ENCODE results near the gene HYOU1. TPM values are rescaled to one million over a fixed set of nuclear protein-coding genes. Genes with fewer than 3 reads are reported as not detected.
"Not testable (repeated sequence)": the region's sequence is repeated elsewhere in the genome, so short reads cannot be mapped to it uniquely, and the experiment has no call there.

The HYOU1 gene
- total and polyA plus RNA-seq, 4 donors, result 70.8 to 93.9 (median 87.4) TPM

- WGBS (ENCODE audit: insufficient coverage), result 96% methylated on average over 6 of the region's 6 CpGs
- Histone ChIP-seq H3K4me3 (ENCODE audit: low read depth, low read length) (no peak overlapping the region), H3K36me3 (ENCODE audit: control insufficient read depth, insufficient read depth, low read length) (peaks cover 75% of the 10 kb centered on the region), H3K4me1 (ENCODE audit: control insufficient read depth, insufficient read depth, low read length) (no peaks in the 10 kb centered on the region), H3K27ac (ENCODE audit: low read depth, low read length) (no peak overlapping the region), H3K9me3 (ENCODE audit: control insufficient read depth, insufficient read depth, low read length) (no peaks in the 10 kb centered on the region), H3K27me3 (ENCODE audit: control insufficient read depth, insufficient read depth, low read length) (no peaks in the 10 kb centered on the region)
- no peak for DNase-seq (ENCODE audit: low read depth in 4 of 6, low spot score in 6 of 6)
These were observed 9.8 kb downstream of the HYOU1 start for GRCh38 chr11:119047205-119047604.

GRCh38 chr11:119046489-119046888 lies 10.5 kb downstream of the HYOU1 start:
- 99% methylated on average over 6 of the region's 6 CpGs for WGBS (ENCODE audit: insufficient coverage)
- no peaks in the 10 kb centered on the region for H3K27me3 ChIP-seq (ENCODE audit: control insufficient read depth, insufficient read depth, low read length)
- no peak for DNase-seq (ENCODE audit: low read depth in 4 of 6, low spot score in 6 of 6)
- H3K4me1 ChIP-seq (ENCODE audit: control insufficient read depth, insufficient read depth, low read length), result no peaks in the 10 kb centered on the region
- H3K9me3 ChIP-seq (ENCODE audit: control insufficient read depth, insufficient read depth, low read length), result no peaks in the 10 kb centered on the region
- no peak overlapping the region for H3K27ac ChIP-seq (ENCODE audit: low read depth, low read length)
- peaks cover 67% of the 10 kb centered on the region for H3K36me3 ChIP-seq (ENCODE audit: control insufficient read depth, insufficient read depth, low read length)
- no peak overlapping the region for H3K4me3 ChIP-seq (ENCODE audit: low read depth, low read length)

- DNase-seq (ENCODE audit: low read depth in 4 of 6, low spot score in 6 of 6), result no peak
- Histone ChIP-seq H3K4me3 (ENCODE audit: low read depth, low read length) (no peak overlapping the region), H3K27ac (ENCODE audit: low read depth, low read length) (no peak overlapping the region), H3K4me1 (ENCODE audit: control insufficient read depth, insufficient read depth, low read length) (no peaks in the 10 kb centered on the region), H3K36me3 (ENCODE audit: control insufficient read depth, insufficient read depth, low read length) (peaks cover 53% of the 10 kb centered on the region), H3K27me3 (ENCODE audit: control insufficient read depth, insufficient read depth, low read length) (no peaks in the 10 kb centered on the region), H3K9me3 (ENCODE audit: control insufficient read depth, insufficient read depth, low read length) (no peaks in the 10 kb centered on the region)
- 75% methylated on average over 2 of the region's 6 CpGs for WGBS (ENCODE audit: insufficient coverage)
These were observed 12.3 kb downstream of the HYOU1 start for GRCh38 chr11:119044708-119045107.

- no peak for DNase-seq (ENCODE audit: low read depth in 4 of 6, low spot score in 6 of 6)
- WGBS (ENCODE audit: insufficient coverage), result 97% methylated on average over 4 of the region's 9 CpGs
- peaks cover 35% of the 10 kb centered on the region for H3K36me3 ChIP-seq (ENCODE audit: control insufficient read depth, insufficient read depth, low read length)
- H3K4me3 ChIP-seq (ENCODE audit: low read depth, low read length), result no peak overlapping the region
- H3K27ac ChIP-seq (ENCODE audit: low read depth, low read length), result no peak overlapping the region
- H3K9me3 ChIP-seq (ENCODE audit: control insufficient read depth, insufficient read depth, low read length), result no peaks in the 10 kb centered on the region
- no peaks in the 10 kb centered on the region for H3K27me3 ChIP-seq (ENCODE audit: control insufficient read depth, insufficient read depth, low read length)
- no peaks in the 10 kb centered on the region for H3K4me1 ChIP-seq (ENCODE audit: control insufficient read depth, insufficient read depth, low read length)
These were observed 14.1 kb downstream of the HYOU1 start for GRCh38 chr11:119042927-119043326.

- peaks cover 26% of the 10 kb centered on the region for H3K36me3 ChIP-seq (ENCODE audit: control insufficient read depth, insufficient read depth, low read length)
- H3K4me1 ChIP-seq (ENCODE audit: control insufficient read depth, insufficient read depth, low read length), result no peaks in the 10 kb centered on the region
- H3K4me3 ChIP-seq (ENCODE audit: low read depth, low read length), result no peak overlapping the region
- no peak for DNase-seq (ENCODE audit: low read depth in 4 of 6, low spot score in 6 of 6)
- WGBS (ENCODE audit: insufficient coverage), result 100% methylated on average over 2 of the region's 4 CpGs
- H3K27ac ChIP-seq (ENCODE audit: low read depth, low read length), result no peak overlapping the region
- no peaks in the 10 kb centered on the region for H3K9me3 ChIP-seq (ENCODE audit: control insufficient read depth, insufficient read depth, low read length)
- H3K27me3 ChIP-seq (ENCODE audit: control insufficient read depth, insufficient read depth, low read length), result no peaks in the 10 kb centered on the region
These were observed 15.0 kb downstream of the HYOU1 start for GRCh38 chr11:119041821-119042514.

- DNase-seq (ENCODE audit: low read depth in 4 of 6, low spot score in 6 of 6), result not testable (repeated sequence)
- WGBS (ENCODE audit: insufficient coverage), result no CpG with 5 or more reads among the region's 11 CpGs
These were observed 17.5 kb downstream of the HYOU1 start for GRCh38 chr11:119039471-119039870.

GRCh38 chr11:119038884-119039283 lies 18.1 kb downstream of the HYOU1 start:
- no peak overlapping the region for H3K27ac ChIP-seq (ENCODE audit: low read depth, low read length)
- WGBS (ENCODE audit: insufficient coverage), result 91% methylated on average over 2 of the region's 5 CpGs
- H3K4me1 ChIP-seq (ENCODE audit: control insufficient read depth, insufficient read depth, low read length), result no peaks in the 10 kb centered on the region
- no peak overlapping the region for H3K4me3 ChIP-seq (ENCODE audit: low read depth, low read length)
- H3K9me3 ChIP-seq (ENCODE audit: control insufficient read depth, insufficient read depth, low read length), result no peaks in the 10 kb centered on the region
- H3K36me3 ChIP-seq (ENCODE audit: control insufficient read depth, insufficient read depth, low read length), result no peaks in the 10 kb centered on the region
- H3K27me3 ChIP-seq (ENCODE audit: control insufficient read depth, insufficient read depth, low read length), result no peaks in the 10 kb centered on the region
- DNase-seq (ENCODE audit: low read depth in 4 of 6, low spot score in 6 of 6), result no peak

More at GRCh38 chr11:119039471-119039870, 17.5 kb downstream of the HYOU1 start:
- not testable (repeated sequence) for H3K4me1 ChIP-seq (ENCODE audit: control insufficient read depth, insufficient read depth, low read length); H3K36me3 ChIP-seq (ENCODE audit: control insufficient read depth, insufficient read depth, low read length); H3K27me3 ChIP-seq (ENCODE audit: control insufficient read depth, insufficient read depth, low read length); H3K9me3 ChIP-seq (ENCODE audit: control insufficient read depth, insufficient read depth, low read length); H3K4me3 ChIP-seq (ENCODE audit: low read depth, low read length); H3K27ac ChIP-seq (ENCODE audit: low read depth, low read length)

GRCh38 chr11:119034813-119035212 lies 22.2 kb downstream of the HYOU1 start:
- DNase-seq (ENCODE audit: low read depth in 4 of 6, low spot score in 6 of 6), result no peak
- Histone ChIP-seq H3K9me3 (ENCODE audit: control insufficient read depth, insufficient read depth, low read length) (no peaks in the 10 kb centered on the region), H3K4me3 (ENCODE audit: low read depth, low read length) (no peak overlapping the region), H3K27ac (ENCODE audit: low read depth, low read length) (no peak overlapping the region), H3K36me3 (ENCODE audit: control insufficient read depth, insufficient read depth, low read length) (no peaks in the 10 kb centered on the region), H3K27me3 (ENCODE audit: control insufficient read depth, insufficient read depth, low read length) (no peaks in the 10 kb centered on the region), H3K4me1 (ENCODE audit: control insufficient read depth, insufficient read depth, low read length) (peaks cover 14% of the 10 kb centered on the region)
- 100% methylated on average over 1 of the region's 3 CpGs for WGBS (ENCODE audit: insufficient coverage)

GRCh38 chr11:119033421-119033820 lies 23.6 kb downstream of the HYOU1 start:
- not testable (repeated sequence) for H3K27me3 ChIP-seq (ENCODE audit: control insufficient read depth, insufficient read depth, low read length); H3K4me3 ChIP-seq (ENCODE audit: low read depth, low read length); H3K27ac ChIP-seq (ENCODE audit: low read depth, low read length); H3K36me3 ChIP-seq (ENCODE audit: control insufficient read depth, insufficient read depth, low read length); DNase-seq (ENCODE audit: low read depth in 4 of 6, low spot score in 6 of 6); H3K9me3 ChIP-seq (ENCODE audit: control insufficient read depth, insufficient read depth, low read length)
- peaks cover 28% of the 10 kb centered on the region for H3K4me1 ChIP-seq (ENCODE audit: control insufficient read depth, insufficient read depth, low read length)
- 93% methylated on average over 3 of the region's 10 CpGs for WGBS (ENCODE audit: insufficient coverage)

GRCh38 chr11:119031912-119032280 lies 25.1 kb downstream of the HYOU1 start:
- peaks cover 18% of the 10 kb centered on the region for H3K36me3 ChIP-seq (ENCODE audit: control insufficient read depth, insufficient read depth, low read length)
- H3K9me3 ChIP-seq (ENCODE audit: control insufficient read depth, insufficient read depth, low read length), result no peaks in the 10 kb centered on the region
- no peak overlapping the region for H3K27ac ChIP-seq (ENCODE audit: low read depth, low read length)
- no peak overlapping the region for H3K4me3 ChIP-seq (ENCODE audit: low read depth, low read length)
- DNase-seq (ENCODE audit: low read depth in 4 of 6, low spot score in 6 of 6), result no peak
- peaks cover 29% of the 10 kb centered on the region for H3K4me1 ChIP-seq (ENCODE audit: control insufficient read depth, insufficient read depth, low read length)
- H3K27me3 ChIP-seq (ENCODE audit: control insufficient read depth, insufficient read depth, low read length), result no peaks in the 10 kb centered on the region
- 50% methylated on average over 1 of the region's 9 CpGs for WGBS (ENCODE audit: insufficient coverage)

All from spinal cord (tissue), 10 donors.